HEK293 (cell line): Measurements from ENCODE around the gene NSUN4.
"Not testable (repeated sequence)": the region's sequence is repeated elsewhere in the genome, so short reads cannot be mapped to it uniquely, and the experiment has no call there.

Experiments used
- CTCF ChIA-PET: fragments of 350-600 bp; formaldehyde crosslinking; extraction: SDS; loops from one replicate; lab custom pipeline; 2021; ENCODE audit warnings: antibody characterized with exemption; lab: Yijun Ruan, JAX
- POLR2A ChIA-PET: fragments of 300-600 bp; formaldehyde crosslinking; extraction: SDS; loops from one replicate; lab custom pipeline; 2020; ENCODE audit warnings: antibody characterized with exemption, inconsistent platforms; lab: Yijun Ruan, JAX
- H3K27ac ChIP-seq: fragments of 200-500 bp; sonication (Bioruptor generic); 2 replicates; pipeline ENCODE4 v1.5.1; 2014; ENCODE audit warnings: low read depth, low read length, control low read depth, inconsistent platforms; ENCODE audit errors: extremely low read depth
- H3K36me3 ChIP-seq, 2 experiments: fragments of 200-500 bp in 1 of 2; sonication (Bioruptor generic) in 1 of 2; 1 replicate in 1 of 2; 2 replicates in 1 of 2; pipeline ENCODE4 v1.5.1; 2014 to 2017; ENCODE audit warnings: inconsistent platforms in 2 of 2, low read length in 2 of 2; ENCODE audit not compliant: control insufficient read depth in 2 of 2, insufficient read depth in 1 of 2
- H3K4me1 ChIP-seq: fragments of 200-500 bp; sonication (Bioruptor generic); 2 replicates; pipeline ENCODE4 v1.5.1; 2014; ENCODE audit warnings: mild to moderate bottlenecking, low read length, inconsistent platforms; ENCODE audit not compliant: control insufficient read depth, insufficient read depth
- H3K4me3 ChIP-seq: 2 replicates; pipeline ENCODE4 v1.5.1; 2011; ENCODE audit warnings: low read depth, mild to moderate bottlenecking, control low read depth, low read length, moderate library complexity
- H3K9me3 ChIP-seq: fragments of 200-500 bp; sonication (Bioruptor generic); 2 replicates; pipeline ENCODE4 v1.5.1; 2014; ENCODE audit warnings: low read depth, low read length, inconsistent platforms; ENCODE audit not compliant: control insufficient read depth, insufficient read depth
- ZNF600 ChIP-seq: fragments of 450-650 bp; formaldehyde crosslinking; IDR thresholded peaks from 2 replicates; pipeline ENCODE4 v1.5.1; 2016; ENCODE audit warnings: missing biosample characterization, missing genetic modification characterization
- TF ChIP-seq, protein P1 (sequence below): fragments of 450-650 bp; formaldehyde crosslinking; IDR thresholded peaks from 2 replicates; pipeline ENCODE4 v1.5.1; 2016; ENCODE audit warnings: missing biosample characterization, missing genetic modification characterization

The NSUN4 gene

GRCh38 chr1:46319301-46319700, 21.3 kb upstream of the NSUN4 start:
- peak; percentile 53; the same call in 1 of the 2 replicates for TF ChIP-seq ZNF600
- POLR2A ChIA-PET, H3K27ac ChIP-seq, H3K4me3 ChIP-seq, H3K4me1 ChIP-seq, H3K9me3 ChIP-seq: not testable (repeated sequence)
- CTCF ChIA-PET: interaction anchor here (0.7 kb wide), 1 partner anchor 14 kb away, joined by 3 read pairs; no protein-coding TSS in a partner anchor
- H3K36me3 ChIP-seq: peaks cover 18 to 30% of the 10 kb centered on the region in 2 experiments; a peak in 2 of 3 replicates

- H3K9me3 ChIP-seq, POLR2A ChIA-PET, H3K4me1 ChIP-seq, H3K27ac ChIP-seq, H3K4me3 ChIP-seq: not testable (repeated sequence)
- H3K36me3 ChIP-seq: peaks cover 16 to 22% of the 10 kb centered on the region in 2 experiments; a peak in 2 of 3 replicates
- CTCF ChIA-PET: interaction anchor here (0.7 kb wide), 1 partner anchor 13 kb away, joined by 3 read pairs; no protein-coding TSS in a partner anchor
Observed at GRCh38 chr1:46319960-46320914, 20.4 kb upstream of the NSUN4 start.

DNA sequence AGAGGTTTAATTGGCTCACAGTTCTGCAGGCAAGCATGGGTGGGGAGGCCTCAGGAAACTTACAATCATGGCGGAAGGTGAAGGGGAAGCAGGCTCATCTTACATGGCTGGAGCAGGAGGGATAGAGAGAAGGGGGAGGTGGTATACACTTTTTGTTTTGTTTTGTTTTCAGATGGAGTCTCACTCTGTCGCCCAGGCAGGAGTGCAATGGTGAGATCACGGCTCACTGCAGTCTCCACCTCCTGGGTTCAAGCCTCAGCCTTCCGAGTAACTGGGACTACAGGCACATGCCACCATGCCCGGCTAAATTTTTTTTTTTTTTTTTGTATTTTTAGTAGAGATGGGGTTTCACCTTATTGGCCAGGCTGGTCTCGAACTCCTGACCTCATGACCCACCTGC, 18.4 kb upstream of the NSUN4 start:
- H3K4me3 ChIP-seq, CTCF ChIA-PET, H3K4me1 ChIP-seq, POLR2A ChIA-PET, H3K9me3 ChIP-seq, H3K27ac ChIP-seq, H3K36me3 ChIP-seq: not testable (repeated sequence)

- CTCF ChIA-PET: interaction anchor here (0.7 to 2.9 kb wide), 4 partner anchors 15 to 1025 kb away, joined by 3 to 11 read pairs (median 5); partner anchors contain the start of gene NSUN4
- POLR2A ChIA-PET, H3K4me1 ChIP-seq, H3K36me3 ChIP-seq, H3K4me3 ChIP-seq, H3K9me3 ChIP-seq, H3K27ac ChIP-seq: not testable (repeated sequence)
Observed at GRCh38 chr1:46325285-46326076, 15.1 kb upstream of the NSUN4 start.

DNA sequence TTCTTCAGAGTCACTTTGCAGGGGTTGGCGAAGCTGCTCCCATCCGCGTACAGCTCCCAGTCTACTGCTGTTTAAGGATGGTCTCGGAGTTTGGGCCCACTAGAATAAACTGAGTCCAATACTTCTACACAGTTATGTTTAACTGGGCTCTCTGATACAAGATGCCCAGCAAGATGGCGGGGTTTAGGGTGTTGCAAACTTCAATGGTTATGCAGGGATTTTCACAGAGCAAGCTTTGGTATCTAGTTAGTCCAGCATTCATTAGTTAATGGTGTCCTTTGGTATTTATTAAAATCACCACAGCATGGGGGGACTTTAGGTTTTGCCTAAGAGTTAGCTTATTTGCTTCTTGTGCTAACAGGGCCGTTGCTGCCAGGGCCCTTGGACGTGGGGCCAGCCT, 12.4 kb upstream of the NSUN4 start:
- H3K9me3 ChIP-seq, H3K36me3 ChIP-seq, H3K4me1 ChIP-seq, H3K27ac ChIP-seq, POLR2A ChIA-PET, H3K4me3 ChIP-seq: not testable (repeated sequence)
- CTCF ChIA-PET: interaction anchor here (1.5 to 2.9 kb wide), 2 partner anchors 19 to 24 kb away, joined by 6 to 11 read pairs; partner anchors contain the start of gene UQCRH

DNA sequence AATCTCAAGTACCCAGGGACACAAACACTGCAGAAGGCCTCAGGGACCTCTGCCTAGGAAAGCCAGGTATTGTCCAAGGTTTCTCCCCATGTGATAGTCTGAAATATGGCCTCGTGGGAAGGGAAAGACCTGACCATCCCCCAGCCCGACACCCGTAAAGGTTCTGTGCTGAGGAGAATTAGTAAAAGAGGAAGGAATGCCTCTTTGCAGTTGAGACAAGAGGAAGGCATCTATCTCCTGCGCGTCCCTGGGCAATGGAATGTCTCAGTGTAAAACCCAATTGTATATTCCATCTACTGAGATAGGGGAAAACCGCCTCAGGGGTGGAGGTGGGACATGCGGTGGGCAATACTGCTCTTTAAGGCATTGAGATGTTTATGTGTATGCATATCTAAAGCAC, 10.8 kb upstream of the NSUN4 start:
- H3K4me1 ChIP-seq, H3K27ac ChIP-seq, H3K4me3 ChIP-seq, H3K36me3 ChIP-seq, POLR2A ChIA-PET, H3K9me3 ChIP-seq: not testable (repeated sequence)
- CTCF ChIA-PET: interaction anchor here (0.8 kb wide), 1 partner anchor 419 kb away, joined by 3 read pairs; no protein-coding TSS in a partner anchor

- H3K9me3 ChIP-seq, H3K4me1 ChIP-seq, H3K4me3 ChIP-seq, H3K36me3 ChIP-seq, H3K27ac ChIP-seq, POLR2A ChIA-PET: not testable (repeated sequence)
- TF ChIP-seq, protein P1, sequence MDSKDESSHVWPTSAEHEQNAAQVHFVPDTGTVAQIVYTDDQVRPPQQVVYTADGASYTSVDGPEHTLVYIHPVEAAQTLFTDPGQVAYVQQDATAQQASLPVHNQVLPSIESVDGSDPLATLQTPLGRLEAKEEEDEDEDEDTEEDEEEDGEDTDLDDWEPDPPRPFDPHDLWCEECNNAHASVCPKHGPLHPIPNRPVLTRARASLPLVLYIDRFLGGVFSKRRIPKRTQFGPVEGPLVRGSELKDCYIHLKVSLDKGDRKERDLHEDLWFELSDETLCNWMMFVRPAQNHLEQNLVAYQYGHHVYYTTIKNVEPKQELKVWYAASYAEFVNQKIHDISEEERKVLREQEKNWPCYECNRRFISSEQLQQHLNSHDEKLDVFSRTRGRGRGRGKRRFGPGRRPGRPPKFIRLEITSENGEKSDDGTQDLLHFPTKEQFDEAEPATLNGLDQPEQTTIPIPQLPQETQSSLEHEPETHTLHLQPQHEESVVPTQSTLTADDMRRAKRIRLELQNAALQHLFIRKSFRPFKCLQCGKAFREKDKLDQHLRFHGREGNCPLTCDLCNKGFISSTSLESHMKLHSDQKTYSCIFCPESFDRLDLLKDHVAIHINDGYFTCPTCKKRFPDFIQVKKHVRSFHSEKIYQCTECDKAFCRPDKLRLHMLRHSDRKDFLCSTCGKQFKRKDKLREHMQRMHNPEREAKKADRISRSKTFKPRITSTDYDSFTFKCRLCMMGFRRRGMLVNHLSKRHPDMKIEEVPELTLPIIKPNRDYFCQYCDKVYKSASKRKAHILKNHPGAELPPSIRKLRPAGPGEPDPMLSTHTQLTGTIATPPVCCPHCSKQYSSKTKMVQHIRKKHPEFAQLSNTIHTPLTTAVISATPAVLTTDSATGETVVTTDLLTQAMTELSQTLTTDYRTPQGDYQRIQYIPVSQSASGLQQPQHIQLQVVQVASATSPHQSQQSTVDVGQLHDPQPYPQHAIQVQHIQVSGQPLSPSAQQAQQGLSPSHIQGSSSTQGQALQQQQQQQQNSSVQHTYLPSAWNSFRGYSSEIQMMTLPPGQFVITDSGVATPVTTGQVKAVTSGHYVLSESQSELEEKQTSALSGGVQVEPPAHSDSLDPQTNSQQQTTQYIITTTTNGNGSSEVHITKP: peak; percentile 61
- CTCF ChIA-PET: interaction anchor here (0.7 kb wide), 1 partner anchor 11 kb away, joined by 3 read pairs; no protein-coding TSS in a partner anchor
Observed at GRCh38 chr1:46330381-46330780, 10.2 kb upstream of the NSUN4 start.
